Trophoblast cell (in vitro differentiated cells and primary cell): ENCODE measurements around the gene FGFBP1.

Source experiments
- DNase-seq, 2 donors: peaks; one replicate each; pipeline ENCODE4 v3.0.0-alpha.2; 2016
- H2AFZ ChIP-seq: 2 replicates; pipeline ENCODE4 v1.6.1; 2013; ENCODE audit warnings: low read length, moderate library complexity, mild to moderate bottlenecking; ENCODE audit not compliant: insufficient read depth, poor library complexity
- H2AK5ac ChIP-seq: 2 replicates; pipeline ENCODE4 v1.6.1; 2013; ENCODE audit warnings: mild to moderate bottlenecking, low read length
- H2BK120ac ChIP-seq: 2 replicates; pipeline ENCODE4 v1.6.1; 2013; ENCODE audit warnings: low read length, mild to moderate bottlenecking, moderate library complexity; ENCODE audit not compliant: insufficient read depth, poor library complexity
- H2BK12ac ChIP-seq: 2 replicates; pipeline ENCODE4 v1.6.1; 2013; ENCODE audit warnings: mild to moderate bottlenecking, low read length, moderate library complexity
- H2BK5ac ChIP-seq: 2 replicates; pipeline ENCODE4 v1.6.1; 2013; ENCODE audit warnings: low read length, low read depth, moderate library complexity, mild to moderate bottlenecking; ENCODE audit not compliant: poor library complexity
- H3K14ac ChIP-seq: 2 replicates; pipeline ENCODE4 v1.6.1; 2013; ENCODE audit warnings: mild to moderate bottlenecking, low read length
- H3K18ac ChIP-seq: 2 replicates; pipeline ENCODE4 v1.6.1; 2013; ENCODE audit warnings: mild to moderate bottlenecking, low read length
- H3K23ac ChIP-seq: 2 replicates; pipeline ENCODE4 v1.6.1; 2013; ENCODE audit warnings: low read length
- H3K27ac ChIP-seq: 2 replicates; pipeline ENCODE4 v1.5.1; 2013; ENCODE audit warnings: low read depth, mild to moderate bottlenecking, inconsistent platforms, low read length, moderate library complexity
- H3K27me3 ChIP-seq: 2 replicates; pipeline ENCODE4 v1.6.1; 2013; ENCODE audit warnings: inconsistent platforms, mild to moderate bottlenecking, low read length, moderate library complexity; ENCODE audit not compliant: insufficient read depth
- H3K36me3 ChIP-seq, 2 experiments: 1 replicate in 1 of 2; 2 replicates in 1 of 2; pipeline ENCODE4 v1.6.1; 2013; ENCODE audit warnings: low read length in 2 of 2, mild to moderate bottlenecking in 2 of 2, moderate library complexity in 1 of 2; ENCODE audit not compliant: insufficient read depth in 2 of 2, control insufficient read depth in 1 of 2
- H3K4ac ChIP-seq: 2 replicates; pipeline ENCODE4 v1.6.1; 2013; ENCODE audit warnings: low read depth, mild to moderate bottlenecking, low read length, moderate library complexity
- H3K4me1 ChIP-seq, 2 experiments: 1 replicate in 1 of 2; 2 replicates in 1 of 2; pipeline ENCODE4 v1.6.1; 2013; ENCODE audit warnings: low read length in 2 of 2, mild to moderate bottlenecking in 2 of 2, moderate library complexity in 1 of 2; ENCODE audit not compliant: insufficient read depth in 2 of 2, control insufficient read depth in 1 of 2
- H3K4me2 ChIP-seq: 2 replicates; pipeline ENCODE4 v1.6.1; 2013; ENCODE audit warnings: inconsistent platforms, mild to moderate bottlenecking, low read length, moderate library complexity
- H3K4me3 ChIP-seq: 2 replicates; pipeline ENCODE4 v1.5.1; 2013; ENCODE audit warnings: mild to moderate bottlenecking, low read depth, low read length, inconsistent platforms
- H3K79me1 ChIP-seq: one replicate; pipeline ENCODE4 v1.6.1; 2013; ENCODE audit warnings: low read length
- H3K79me2 ChIP-seq: 2 replicates; pipeline ENCODE4 v1.6.1; 2013; ENCODE audit warnings: low read length, mild to moderate bottlenecking; ENCODE audit not compliant: control insufficient read depth, insufficient read depth, poor library complexity
- H3K9ac ChIP-seq: 2 replicates; pipeline ENCODE4 v1.6.1; 2013; ENCODE audit warnings: mild to moderate bottlenecking, low read length
- H3K9me3 ChIP-seq: 2 replicates; pipeline ENCODE4 v1.6.1; 2013; ENCODE audit warnings: low read depth, mild to moderate bottlenecking, control low read depth, inconsistent platforms, low read length; ENCODE audit not compliant: insufficient read depth
- H4K12ac ChIP-seq: 2 replicates; pipeline ENCODE4 v1.6.1; 2013; ENCODE audit warnings: low read depth, mild to moderate bottlenecking, low read length, moderate library complexity
- H4K8ac ChIP-seq: 2 replicates; pipeline ENCODE4 v1.6.1; 2013; ENCODE audit warnings: low read depth, mild to moderate bottlenecking, low read length, moderate library complexity
- H4K91ac ChIP-seq: one replicate; pipeline ENCODE4 v1.6.1; 2013; ENCODE audit warnings: low read depth, mild to moderate bottlenecking, low read length, moderate library complexity
- WGBS: extraction: QIAGEN DNeasy Blood & Tissue Kit; methylation state at CpG from one replicate; pipeline ENCODE4 v1.1.7; 2013; ENCODE audit warnings: missing lambda C conversion rate; ENCODE audit not compliant: insufficient read length, insufficient coverage; ENCODE audit errors: extremely low coverage; 5-methylcytosine and 5-hydroxymethylcytosine counted together

The FGFBP1 gene

GRCh38 chr4:15930314-15930713, 8.2 kb downstream of the FGFBP1 start:
- H3K18ac ChIP-seq = no peak overlapping the region
- H2BK120ac ChIP-seq = no peak overlapping the region
- H3K14ac ChIP-seq = no peak overlapping the region
- H4K8ac ChIP-seq = no peak overlapping the region
- H2AFZ ChIP-seq = no peak overlapping the region
- H3K4me2 ChIP-seq = no peak overlapping the region
- no peak overlapping the region for H3K9ac ChIP-seq
- H3K27ac ChIP-seq = no peak overlapping the region
- H2BK12ac ChIP-seq = no peak overlapping the region
- no peak overlapping the region for H3K4me3 ChIP-seq
- H3K36me3 ChIP-seq = no peaks in the 10 kb centered on the region
- H3K79me2 ChIP-seq = no peaks in the 10 kb centered on the region
- no peaks in the 10 kb centered on the region for H3K79me1 ChIP-seq
- WGBS = no CpG with 5 or more reads among the region's 7 CpGs
- H2AK5ac ChIP-seq = no peak overlapping the region
- no peak overlapping the region for H3K4ac ChIP-seq
- no peak overlapping the region for H4K91ac ChIP-seq
- H3K23ac ChIP-seq = no peak overlapping the region
- H3K27me3 ChIP-seq = no peaks in the 10 kb centered on the region
- H3K4me1 ChIP-seq = peaks cover 4 to 6% of the 10 kb centered on the region in 2 experiments
- peaks cover 2% of the 10 kb centered on the region for H3K9me3 ChIP-seq
- DNase-seq = peak; percentile 83 to 97
- no peak overlapping the region for H4K12ac ChIP-seq
- H2BK5ac ChIP-seq = no peak overlapping the region

- Histone ChIP-seq H3K23ac (no peak overlapping the region), H3K4ac (no peak overlapping the region), H3K79me1 (no peaks in the 10 kb centered on the region), H2AK5ac (no peak overlapping the region), H3K14ac (no peak overlapping the region), H4K91ac (no peak overlapping the region), H3K18ac (no peak overlapping the region), H3K4me2 (no peak overlapping the region), H4K8ac (no peak overlapping the region), H3K27me3 (no peaks in the 10 kb centered on the region), H2BK12ac (no peak overlapping the region), H3K36me3 (no peaks in the 10 kb centered on the region), H2BK5ac (no peak overlapping the region), H3K4me3 (no peak overlapping the region), H4K12ac (no peak overlapping the region), H3K27ac (no peak overlapping the region), H2AFZ (no peak overlapping the region), H3K4me1 (peaks cover 4 to 6% of the 10 kb centered on the region in 2 experiments), H3K9me3 (peaks cover 2% of the 10 kb centered on the region), H3K79me2 (no peaks in the 10 kb centered on the region), H3K9ac (no peak overlapping the region), H2BK120ac (no peak overlapping the region)
- no CpG with 5 or more reads among the region's 3 CpGs for WGBS
- peak; percentile 40 to 80 for DNase-seq
These were observed 9.0 kb downstream of the FGFBP1 start for GRCh38 chr4:15929540-15929939.

DNA sequence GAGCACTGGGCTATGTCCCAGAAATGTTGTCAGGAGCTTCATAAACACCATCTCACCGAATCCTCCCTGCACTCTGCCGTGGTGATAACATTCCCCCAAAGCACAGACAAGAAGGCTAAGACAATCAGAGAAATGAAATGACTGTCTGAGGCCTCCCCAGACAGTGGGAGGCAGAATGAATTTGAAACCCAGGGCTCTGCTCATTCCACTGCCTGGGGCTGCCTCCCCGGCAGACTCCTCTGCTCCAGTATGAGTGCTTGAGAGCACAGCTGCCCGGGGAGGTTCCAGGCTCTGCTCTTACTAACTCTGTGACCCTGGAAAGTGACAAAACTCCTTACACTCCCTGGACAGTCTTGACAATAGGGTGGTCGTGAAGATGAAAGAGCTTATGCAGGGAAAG, 9.7 kb downstream of the FGFBP1 start:
- H3K4me3 ChIP-seq = no peak overlapping the region
- H2AK5ac ChIP-seq = no peak overlapping the region
- H2AFZ ChIP-seq = no peak overlapping the region
- no peak overlapping the region for H2BK5ac ChIP-seq
- whole genome bisulfite sequencing = no CpG with 5 or more reads among the region's 5 CpGs
- no peak overlapping the region for H2BK120ac ChIP-seq
- peak; percentile 41 to 57 for DNase-seq
- no peak overlapping the region for H3K4ac ChIP-seq
- no peak overlapping the region for H2BK12ac ChIP-seq
- H3K4me2 ChIP-seq = no peak overlapping the region
- no peaks in the 10 kb centered on the region for H3K79me1 ChIP-seq
- peaks cover 2% of the 10 kb centered on the region for H3K9me3 ChIP-seq
- no peak overlapping the region for H4K91ac ChIP-seq
- H3K79me2 ChIP-seq = no peaks in the 10 kb centered on the region
- H3K14ac ChIP-seq = no peak overlapping the region
- no peak overlapping the region for H3K27ac ChIP-seq
- H4K12ac ChIP-seq = no peak overlapping the region
- H3K27me3 ChIP-seq = no peaks in the 10 kb centered on the region
- H3K4me1 ChIP-seq = peaks cover 4 to 6% of the 10 kb centered on the region in 2 experiments
- no peak overlapping the region for H3K9ac ChIP-seq
- H3K23ac ChIP-seq = no peak overlapping the region
- no peak overlapping the region for H3K18ac ChIP-seq
- no peak overlapping the region for H4K8ac ChIP-seq
- no peaks in the 10 kb centered on the region for H3K36me3 ChIP-seq

DNA sequence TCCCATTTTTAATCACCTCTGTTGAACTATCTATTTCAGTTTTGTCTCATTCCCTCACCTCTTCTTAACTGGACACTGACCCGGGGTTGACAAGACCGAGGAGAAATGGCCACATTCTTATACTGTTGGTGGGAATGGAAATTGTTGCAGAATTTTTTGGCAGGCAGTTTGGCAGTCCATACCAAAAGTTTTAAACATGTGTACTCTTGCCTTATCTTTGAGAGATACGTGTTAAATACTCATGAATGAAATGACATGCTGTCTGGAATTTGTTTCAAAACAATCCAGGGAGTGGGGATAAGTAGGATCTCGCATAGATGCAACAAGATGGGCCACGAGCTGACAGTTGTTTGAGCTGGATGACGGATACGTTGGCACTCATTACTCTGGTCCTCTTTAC, 12.1 kb downstream of the FGFBP1 start:
- WGBS = no CpG with 5 or more reads among the region's 7 CpGs
- Histone ChIP-seq H3K79me2 (no peaks in the 10 kb centered on the region), H2BK12ac (no peak overlapping the region), H3K4ac (no peak overlapping the region), H2AFZ (no peak overlapping the region), H3K23ac (no peak overlapping the region), H3K9me3 (peaks cover 2% of the 10 kb centered on the region), H3K79me1 (no peaks in the 10 kb centered on the region), H3K4me1 (peaks cover 4 to 6% of the 10 kb centered on the region in 2 experiments), H3K14ac (no peak overlapping the region), H4K91ac (no peak overlapping the region), H4K12ac (no peak overlapping the region), H2BK120ac (no peak overlapping the region), H3K9ac (no peak overlapping the region), H3K18ac (no peak overlapping the region), H3K27me3 (no peaks in the 10 kb centered on the region), H3K4me3 (no peak overlapping the region), H3K27ac (no peak overlapping the region), H3K4me2 (no peak overlapping the region), H2AK5ac (no peak overlapping the region), H4K8ac (no peak overlapping the region), H3K36me3 (no peaks in the 10 kb centered on the region), H2BK5ac (no peak overlapping the region)
- peak; percentile 67 to 96 for DNase-seq
